Uterus (tissue), 4 donors: ENCODE data around the gene ITPR2. TPM values are rescaled to one million over a fixed set of nuclear protein-coding genes. Genes with fewer than 3 reads are reported as not detected.

Source experiments
- DNase-seq, 2 donors: peaks; one replicate each; pipeline ENCODE4 v3.0.0-alpha.2; 2019 to 2020
- H3K27ac ChIP-seq, 2 donors: fragments of 200-600 bp; sonication (generic); 1 replicate in 1 of 2; 2 replicates in 1 of 2; pipeline ENCODE4 v1.5.1; 2016 to 2018
- H3K27me3 ChIP-seq, 2 donors: fragments of 200-600 bp; sonication (generic); one replicate each; pipeline ENCODE4 v1.5.1; 2018 to 2019; ENCODE audit warnings: control low read depth in 1 of 2
- H3K36me3 ChIP-seq, 2 donors: fragments of 200-600 bp; sonication (generic); one replicate each; pipeline ENCODE4 v1.5.1; 2019; ENCODE audit warnings: control low read depth in 1 of 2
- H3K4me1 ChIP-seq, 2 donors: fragments of 200-600 bp; sonication (generic); one replicate each; pipeline ENCODE4 v1.5.1; 2018 to 2019; ENCODE audit warnings: control low read depth in 1 of 2
- H3K4me3 ChIP-seq, 2 donors: fragments of 200-600 bp; sonication (generic); 1 replicate in 1 of 2; 2 replicates in 1 of 2; pipeline ENCODE4 v1.5.1; 2018 to 2019; ENCODE audit warnings: mild to moderate bottlenecking in 1 of 2
- H3K9me3 ChIP-seq, 2 donors: fragments of 200-600 bp; sonication (generic); one replicate each; pipeline ENCODE4 v1.5.1; 2019; ENCODE audit warnings: control low read depth in 1 of 2
- POLR2A ChIP-seq, 2 donors: fragments of 450-650 bp; IDR thresholded peaks; one replicate each; pipeline ENCODE4 v1.6.1; 2016; ENCODE audit warnings: antibody characterized with exemption in 2 of 2, mild to moderate bottlenecking in 1 of 2, moderate library complexity in 1 of 2
- intact Hi-C: fragments of 100-400 bp; cut with DNase I; formaldehyde crosslinking; loops from one replicate; pipeline ENCODE4 v1.15.1; 2023; ENCODE audit warnings: low total_unique reads
- total RNA-seq, 4 donors: library from RNA; depleted of rRNA in 3 of 4; stranded (reverse); fragments of >200 nt in 3 of 4; gene quantifications; one replicate each; pipeline versions ENCODE4 v1.1.0 to v1.2.4, GENCODE V29; 2014 to 2023
- TF ChIP-seq, protein P1 (sequence below), 4 experiments: fragments of 200-600 bp in 2 of 4; fragments of 450-650 bp in 2 of 4; sonication (generic) in 2 of 4; IDR thresholded peaks; one replicate each; pipeline ENCODE4 v1.5.1; 2016 to 2019; ENCODE audit warnings: antibody characterized with exemption in 4 of 4, mild to moderate bottlenecking in 2 of 4, moderate library complexity in 1 of 4
- donor health status: DM: yes; HTN: yes; CAD: no.

Gene ITPR2
- total RNA-seq, 4 donors from 2014 or later: 53.5 to 271 (median 60.4) TPM

DNA sequence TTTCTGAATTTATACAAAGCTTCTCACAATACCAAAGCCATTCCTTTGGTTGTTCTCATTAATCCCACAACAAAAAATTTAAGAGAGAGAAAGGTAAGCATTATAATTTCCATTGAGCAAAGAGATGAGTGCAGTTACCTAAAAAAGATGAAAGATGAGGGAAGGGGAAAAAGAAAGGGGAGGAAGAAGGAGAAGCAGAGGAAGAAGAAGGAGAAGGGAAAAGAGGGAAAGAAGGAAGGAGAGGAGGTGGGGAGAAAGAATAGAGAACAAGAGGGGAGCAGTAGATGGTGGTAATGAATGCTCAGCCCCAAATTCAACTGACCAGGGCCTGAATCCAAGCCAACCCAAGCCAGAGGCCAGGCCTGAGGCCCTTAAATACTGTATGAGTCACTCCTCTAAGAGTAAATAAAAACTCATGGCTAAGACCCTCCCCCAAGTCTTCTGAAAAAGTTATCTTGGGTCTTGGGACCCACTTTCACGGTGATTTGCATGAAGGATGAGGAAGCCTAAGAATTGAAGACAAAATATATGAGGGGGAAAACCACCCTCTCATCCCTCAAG lies 144.6 kb downstream of the ITPR2 start:
- intact Hi-C loops: no loop called here
- TF ChIP-seq, protein P1, sequence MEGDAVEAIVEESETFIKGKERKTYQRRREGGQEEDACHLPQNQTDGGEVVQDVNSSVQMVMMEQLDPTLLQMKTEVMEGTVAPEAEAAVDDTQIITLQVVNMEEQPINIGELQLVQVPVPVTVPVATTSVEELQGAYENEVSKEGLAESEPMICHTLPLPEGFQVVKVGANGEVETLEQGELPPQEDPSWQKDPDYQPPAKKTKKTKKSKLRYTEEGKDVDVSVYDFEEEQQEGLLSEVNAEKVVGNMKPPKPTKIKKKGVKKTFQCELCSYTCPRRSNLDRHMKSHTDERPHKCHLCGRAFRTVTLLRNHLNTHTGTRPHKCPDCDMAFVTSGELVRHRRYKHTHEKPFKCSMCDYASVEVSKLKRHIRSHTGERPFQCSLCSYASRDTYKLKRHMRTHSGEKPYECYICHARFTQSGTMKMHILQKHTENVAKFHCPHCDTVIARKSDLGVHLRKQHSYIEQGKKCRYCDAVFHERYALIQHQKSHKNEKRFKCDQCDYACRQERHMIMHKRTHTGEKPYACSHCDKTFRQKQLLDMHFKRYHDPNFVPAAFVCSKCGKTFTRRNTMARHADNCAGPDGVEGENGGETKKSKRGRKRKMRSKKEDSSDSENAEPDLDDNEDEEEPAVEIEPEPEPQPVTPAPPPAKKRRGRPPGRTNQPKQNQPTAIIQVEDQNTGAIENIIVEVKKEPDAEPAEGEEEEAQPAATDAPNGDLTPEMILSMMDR (IDR thresholded peaks at IDR 0.05): no peak
- TF ChIP-seq POLR2A (IDR thresholded peaks at IDR 0.05): no peak
- Histone ChIP-seq H3K27me3 (no peaks in the 10 kb centered on the region), H3K27ac (no peak overlapping the region), H3K4me3 (no peak overlapping the region), H3K4me1 (no peaks in the 10 kb centered on the region), H3K36me3 (no peaks in the 10 kb centered on the region), H3K9me3 (no peaks in the 10 kb centered on the region)
- no peak for DNase-seq

- Histone ChIP-seq H3K4me3 (no peak overlapping the region), H3K36me3 (no peaks in the 10 kb centered on the region), H3K9me3 (no peaks in the 10 kb centered on the region), H3K4me1 (no peaks in the 10 kb centered on the region), H3K27me3 (no peaks in the 10 kb centered on the region), H3K27ac (no peak overlapping the region)
- TF ChIP-seq, protein P1 (IDR thresholded peaks at IDR 0.05): no peak
- no peak for TF ChIP-seq POLR2A (IDR thresholded peaks at IDR 0.05)
- no peak for DNase-seq
- intact Hi-C loops: no loop called here
Measured at GRCh38 chr12:26686408-26686807, 146.6 kb downstream of the ITPR2 start.

DNA sequence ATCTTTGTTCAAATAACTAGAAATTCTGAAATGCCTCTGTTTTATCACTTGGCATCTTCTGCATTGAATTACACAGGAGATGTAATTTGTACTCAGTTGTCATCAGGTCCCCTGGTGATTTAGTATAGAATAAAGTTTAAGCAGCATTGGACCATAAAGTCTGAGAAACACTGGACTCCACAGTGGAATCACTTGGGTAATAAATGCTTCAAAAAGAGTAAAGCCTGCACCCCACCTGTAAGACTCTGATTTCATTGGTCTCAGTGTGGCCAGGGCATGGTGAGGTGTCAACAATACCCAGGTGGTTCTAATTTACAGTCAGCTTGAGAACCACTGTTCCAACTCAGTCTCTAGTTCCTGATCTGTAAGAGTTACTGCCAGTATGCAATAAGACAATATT lies 148.9 kb downstream of the ITPR2 start:
- Histone ChIP-seq H3K27ac (no peak overlapping the region), H3K27me3 (no peaks in the 10 kb centered on the region), H3K36me3 (no peaks in the 10 kb centered on the region), H3K4me3 (no peak overlapping the region), H3K9me3 (no peaks in the 10 kb centered on the region), H3K4me1 (peaks cover 0 to 5% of the 10 kb centered on the region in 2 donors)
- intact Hi-C loops: no loop called here
- TF ChIP-seq, protein P1 (IDR thresholded peaks at IDR 0.05): no peak
- no peak for TF ChIP-seq POLR2A (IDR thresholded peaks at IDR 0.05)
- DNase-seq: no peak

- TF ChIP-seq, protein P1 (IDR thresholded peaks at IDR 0.05): no peak
- no peak for TF ChIP-seq POLR2A (IDR thresholded peaks at IDR 0.05)
- no peak for DNase-seq
- no peaks in the 10 kb centered on the region for H3K9me3 ChIP-seq
- no peak overlapping the region for H3K27ac ChIP-seq
- no peak overlapping the region for H3K4me3 ChIP-seq
- H3K27me3 ChIP-seq: no peaks in the 10 kb centered on the region
- H3K4me1 ChIP-seq: peaks cover 0 to 5% of the 10 kb centered on the region in 2 donors
- no peaks in the 10 kb centered on the region for H3K36me3 ChIP-seq
- intact Hi-C loops: no loop called here
Measured at GRCh38 chr12:26683443-26683842, 149.6 kb downstream of the ITPR2 start.

DNA sequence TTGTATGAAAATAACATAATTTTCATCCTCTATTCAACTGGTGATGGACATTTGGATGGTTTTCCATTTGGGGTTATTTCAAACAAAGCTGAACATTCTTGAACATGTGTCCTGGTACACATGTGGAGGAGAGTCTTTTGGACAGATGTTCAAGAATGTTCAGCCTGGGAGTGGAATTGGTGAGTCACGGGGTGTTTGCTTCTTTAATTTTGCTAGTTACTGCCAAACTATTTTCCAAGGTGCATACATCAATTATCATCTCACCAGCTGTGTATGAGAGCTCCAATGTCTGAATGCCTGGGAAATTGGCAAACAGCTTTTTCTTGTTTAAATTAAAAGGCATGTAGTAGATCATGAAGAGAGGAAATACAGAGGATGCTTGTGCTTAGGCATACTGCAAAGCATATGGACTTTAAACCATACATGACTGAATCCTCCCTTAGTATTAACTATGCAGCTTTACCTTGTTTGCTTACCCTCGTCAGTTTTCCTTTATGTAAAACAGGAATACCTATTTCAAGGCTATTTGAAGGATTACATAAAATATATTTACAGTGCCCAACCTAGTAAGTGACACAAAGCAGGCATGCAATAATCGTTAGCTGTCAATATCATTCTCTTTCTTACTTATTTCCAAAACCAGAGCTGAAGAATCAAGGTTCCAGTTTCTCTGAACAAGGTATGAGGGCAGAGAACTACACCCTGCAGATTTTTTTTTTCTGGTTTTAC lies 152.1 kb downstream of the ITPR2 start:
- TF ChIP-seq, protein P1 (IDR thresholded peaks at IDR 0.05): no peak
- TF ChIP-seq POLR2A (IDR thresholded peaks at IDR 0.05): no peak
- H3K36me3 ChIP-seq: no peaks in the 10 kb centered on the region

More for the DNA sequence above, 152.1 kb downstream of the ITPR2 start:
- Histone ChIP-seq H3K27me3 (no peaks in the 10 kb centered on the region), H3K9me3 (no peaks in the 10 kb centered on the region), H3K4me1 (peaks cover 0 to 5% of the 10 kb centered on the region in 2 donors), H3K4me3 (no peak overlapping the region), H3K27ac (no peak overlapping the region)
- intact Hi-C loops: no loop called here
- no peak for DNase-seq
